ENCODE data around the gene EIF6.

GRCh38 chr20:35248641-35249475, 35.7 kb downstream of the EIF6 start:
- TF ChIP-seq CTCF (IDR thresholded peaks at IDR 0.05; ENCODE audit: low read depth, low read length, missing input control) (no peak), TAF1 (conservative IDR thresholded peaks at IDR 0.05) (no peak), SP1 (IDR thresholded peaks at IDR 0.05) (no peak), RAD21 (IDR thresholded peaks at IDR 0.05) (no peak), NR2F2 (IDR thresholded peaks at IDR 0.05) (no peak), FOXA1 (IDR thresholded peaks at IDR 0.05) (no peak), GABPA (IDR thresholded peaks at IDR 0.05 in 1 of 2, conservative IDR thresholded peaks at IDR 0.05 in 1 of 2) (no peak), YY1 (IDR thresholded peaks at IDR 0.05) (no peak)
- TF ChIP-seq, protein P1, sequence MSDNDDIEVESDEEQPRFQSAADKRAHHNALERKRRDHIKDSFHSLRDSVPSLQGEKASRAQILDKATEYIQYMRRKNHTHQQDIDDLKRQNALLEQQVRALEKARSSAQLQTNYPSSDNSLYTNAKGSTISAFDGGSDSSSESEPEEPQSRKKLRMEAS (IDR thresholded peaks at IDR 0.05) = no peak

All from liver (tissue), 3 donors.